HG03558 (cell line): ENCODE results near the gene FHDC1.

Source experiments
- ATAC-seq: cut with Tn5 transposase; IDR thresholded peaks from one replicate; pipeline ENCODE4 v1.9.1; 2021; ENCODE audit warnings: moderate number of reproducible peaks; ENCODE audit not compliant: unreplicated experiment; ENCODE audit errors: extremely low read depth

Gene FHDC1

DNA sequence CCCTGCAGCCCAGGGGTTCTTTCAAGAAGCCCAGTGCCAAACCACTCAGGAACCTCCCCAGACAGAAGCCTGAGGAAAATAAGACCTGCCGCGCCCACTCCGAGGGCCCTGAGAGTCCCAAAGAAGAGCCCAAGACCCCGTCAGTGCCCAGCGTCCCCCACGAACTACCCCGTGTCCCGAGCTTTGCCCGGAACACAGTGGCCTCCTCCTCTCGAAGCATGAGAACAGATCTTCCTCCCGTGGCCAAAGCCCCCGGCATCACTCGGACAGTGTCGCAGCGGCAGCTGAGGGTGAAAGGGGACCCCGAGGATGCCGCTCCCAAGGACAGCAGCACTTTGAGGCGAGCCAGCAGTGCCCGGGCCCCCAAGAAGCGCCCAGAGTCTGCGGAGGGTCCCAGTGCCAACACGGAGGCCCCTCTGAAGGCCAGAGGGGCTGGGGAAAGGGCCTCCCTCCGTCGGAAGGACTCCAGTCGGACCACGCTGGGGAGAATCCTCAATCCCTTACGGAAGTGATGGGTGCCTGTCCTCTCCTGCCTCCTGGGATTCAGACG is 40.2 kb downstream of the FHDC1 start:
- no peak for ATAC-seq

DNA sequence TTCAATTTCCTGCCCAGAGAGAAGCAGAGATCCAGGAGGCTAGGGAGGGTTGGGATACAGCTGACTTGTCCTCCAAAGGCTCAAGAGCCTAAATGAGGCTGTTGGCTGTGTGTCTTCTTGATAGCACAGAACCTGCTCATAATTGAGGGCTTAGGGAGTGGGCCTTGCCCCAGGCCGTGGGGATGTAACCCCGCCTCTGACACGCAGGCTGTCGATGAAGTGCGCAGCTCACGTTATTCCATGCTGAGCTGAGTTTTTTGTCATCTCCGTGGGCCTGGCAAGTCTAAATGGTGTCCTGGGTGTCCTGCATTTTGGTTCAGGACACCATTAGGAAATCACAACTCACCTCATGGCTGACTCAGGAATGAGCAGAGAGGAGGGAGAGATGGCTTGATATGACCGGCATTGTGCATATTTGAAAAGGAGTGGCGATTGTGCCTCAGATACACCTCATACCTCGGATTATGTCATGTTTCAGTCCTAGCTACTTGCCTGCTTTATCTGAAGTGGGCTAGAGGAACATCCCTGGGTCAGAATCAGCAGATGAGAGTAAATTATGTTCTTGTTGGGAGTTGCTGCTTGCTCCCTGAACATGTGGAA is 43.7 kb downstream of the FHDC1 start:
- ATAC-seq = no peak

DNA sequence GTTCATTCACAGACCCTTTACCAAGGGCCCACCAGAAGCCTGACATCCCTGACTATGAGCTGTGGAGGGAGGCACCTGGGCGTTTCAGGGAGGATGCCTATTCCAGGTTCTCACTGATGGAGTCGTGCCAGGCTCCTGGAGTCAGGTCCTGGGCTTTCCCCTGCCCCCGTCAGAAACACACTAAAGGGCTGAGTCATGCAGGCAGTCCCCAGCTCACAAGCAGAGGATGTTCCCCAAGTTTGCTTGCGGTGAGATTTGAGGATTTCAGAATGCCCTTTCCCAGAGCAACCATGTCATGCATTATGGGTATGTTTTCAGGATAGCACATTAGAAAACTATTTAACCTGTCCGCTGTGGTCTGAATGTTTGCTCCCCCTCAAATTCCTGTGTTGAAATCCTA is 45.2 kb downstream of the FHDC1 start:
- no peak for ATAC-seq

DNA sequence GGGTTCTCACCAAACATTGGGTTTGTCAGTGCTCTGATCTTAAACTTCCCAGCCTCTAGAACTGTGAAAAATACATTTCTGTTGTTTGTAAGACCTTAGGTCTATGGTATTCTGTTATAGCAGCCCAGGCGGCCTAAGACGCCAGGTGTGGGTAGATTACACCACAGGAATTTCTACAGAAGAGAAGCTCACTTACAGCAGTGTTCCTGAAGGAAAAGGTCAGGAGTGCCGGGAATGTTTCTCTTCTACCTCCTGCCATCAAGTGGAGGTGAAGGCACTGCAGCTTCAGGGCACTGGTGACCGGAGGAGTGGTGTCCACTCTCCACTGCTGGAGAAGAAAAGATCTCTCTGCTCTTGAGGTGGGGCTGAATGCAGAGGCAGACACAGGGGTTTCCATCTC is 45.7 kb downstream of the FHDC1 start:
- no peak for ATAC-seq

DNA sequence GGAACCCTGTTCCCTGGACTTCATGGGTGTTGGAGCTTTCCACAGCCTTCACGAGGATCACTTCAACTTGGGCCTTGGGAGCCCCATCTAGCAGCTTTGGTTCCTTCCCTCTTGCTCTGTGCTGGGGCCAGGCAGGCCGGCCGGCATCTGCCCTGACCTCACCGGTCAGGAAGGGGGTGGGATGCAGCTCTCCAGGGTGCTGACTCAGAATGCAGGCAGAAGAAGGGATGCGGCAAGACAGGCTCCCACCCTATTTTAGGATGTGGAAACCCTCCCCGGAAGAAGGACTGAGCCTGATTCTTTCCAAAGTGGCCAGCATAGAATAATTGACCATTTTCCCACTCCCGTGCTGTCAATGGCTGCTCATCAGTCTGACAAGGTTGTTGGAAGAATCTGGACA is 47.1 kb downstream of the FHDC1 start:
- no peak for ATAC-seq

DNA sequence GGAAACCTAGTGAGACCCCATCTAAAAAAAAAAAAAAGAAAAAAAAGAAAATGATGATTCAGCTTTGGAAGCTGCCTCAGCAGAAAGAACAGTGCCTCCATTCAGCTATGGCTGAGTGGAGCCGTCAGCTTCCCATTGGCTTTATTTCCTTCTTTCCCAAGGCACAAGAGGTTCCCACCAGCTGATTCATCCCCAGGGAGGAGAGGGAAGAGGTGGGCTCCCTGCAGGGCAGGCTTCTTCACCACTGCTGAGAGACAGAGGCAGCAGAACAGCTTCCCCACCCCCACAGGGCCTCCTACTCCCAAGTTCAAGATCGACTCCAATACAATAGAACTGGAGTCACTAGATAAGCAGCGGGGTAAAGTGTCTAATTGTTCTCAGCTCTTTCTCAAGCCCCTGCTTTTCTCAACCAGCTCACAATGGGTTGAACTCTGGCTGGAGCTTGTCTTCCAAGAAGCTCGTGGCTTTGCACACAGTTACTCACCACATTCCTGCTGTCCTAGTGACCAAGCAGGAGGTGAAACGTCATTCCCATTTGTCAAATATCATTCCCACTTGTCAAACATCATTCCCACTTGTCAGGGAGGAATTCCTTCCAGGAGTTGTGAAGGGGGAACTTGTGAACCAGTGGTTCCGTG is 47.8 kb downstream of the FHDC1 start:
- ATAC-seq = no peak

DNA sequence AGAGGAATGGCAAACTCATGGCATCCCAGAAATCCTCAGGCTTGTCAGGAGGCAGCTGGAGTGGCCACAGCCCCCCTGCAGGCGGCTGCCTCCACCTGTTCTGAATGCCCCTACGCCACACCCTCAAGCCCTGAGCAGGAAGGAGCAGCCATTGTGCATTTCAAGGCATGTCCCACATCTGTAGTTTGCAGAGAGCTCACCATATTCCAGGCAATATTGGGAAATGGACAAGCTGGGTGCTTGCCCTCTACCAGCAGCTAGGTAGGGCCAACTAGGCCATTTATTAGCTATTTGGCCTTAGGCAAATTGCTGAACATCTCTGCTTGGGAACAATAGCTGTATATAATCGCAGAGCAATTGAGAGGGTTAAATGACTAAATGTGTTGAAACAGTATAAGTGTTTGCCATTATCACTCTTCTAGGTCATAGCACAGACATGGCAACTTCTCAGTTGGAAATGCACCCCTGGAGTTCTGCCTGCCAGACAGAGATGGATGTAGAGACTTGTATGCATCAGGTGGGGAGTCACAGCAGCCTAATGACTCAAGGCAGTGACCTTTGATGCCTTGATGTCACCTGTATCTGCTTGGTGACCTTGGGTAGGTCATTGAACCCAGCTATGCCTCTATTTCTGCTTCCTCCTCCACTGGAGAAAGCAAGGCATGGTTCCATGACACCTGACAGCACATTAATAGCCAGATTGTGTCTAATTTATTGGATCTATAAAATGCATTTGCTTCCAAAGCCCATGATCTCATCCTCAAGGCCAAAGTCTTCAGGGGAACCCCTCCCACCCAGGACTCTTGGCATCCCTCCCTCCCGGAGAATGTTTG is 52.8 kb downstream of the FHDC1 start:
- no peak for ATAC-seq

DNA sequence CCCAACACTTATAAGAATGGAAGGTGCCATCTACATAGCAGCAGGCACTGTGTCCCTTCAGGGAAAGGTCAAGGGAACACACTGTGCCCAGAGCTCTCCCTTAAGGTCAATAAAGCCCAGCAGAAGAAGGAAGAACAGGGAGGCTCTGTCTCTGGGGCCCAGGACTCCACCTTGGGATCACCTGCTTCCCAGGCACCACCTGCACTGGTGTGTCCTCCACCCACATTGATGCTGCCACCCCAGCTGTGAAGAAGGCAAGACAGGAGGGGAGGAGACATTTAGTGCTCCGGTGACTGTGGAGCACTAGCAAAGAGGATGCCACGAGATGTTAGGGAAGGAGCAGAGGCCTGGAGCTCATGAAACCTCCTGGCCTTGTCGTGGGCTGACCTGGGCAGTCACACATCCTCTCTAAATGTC is 53.4 kb downstream of the FHDC1 start:
- ATAC-seq = no peak

DNA sequence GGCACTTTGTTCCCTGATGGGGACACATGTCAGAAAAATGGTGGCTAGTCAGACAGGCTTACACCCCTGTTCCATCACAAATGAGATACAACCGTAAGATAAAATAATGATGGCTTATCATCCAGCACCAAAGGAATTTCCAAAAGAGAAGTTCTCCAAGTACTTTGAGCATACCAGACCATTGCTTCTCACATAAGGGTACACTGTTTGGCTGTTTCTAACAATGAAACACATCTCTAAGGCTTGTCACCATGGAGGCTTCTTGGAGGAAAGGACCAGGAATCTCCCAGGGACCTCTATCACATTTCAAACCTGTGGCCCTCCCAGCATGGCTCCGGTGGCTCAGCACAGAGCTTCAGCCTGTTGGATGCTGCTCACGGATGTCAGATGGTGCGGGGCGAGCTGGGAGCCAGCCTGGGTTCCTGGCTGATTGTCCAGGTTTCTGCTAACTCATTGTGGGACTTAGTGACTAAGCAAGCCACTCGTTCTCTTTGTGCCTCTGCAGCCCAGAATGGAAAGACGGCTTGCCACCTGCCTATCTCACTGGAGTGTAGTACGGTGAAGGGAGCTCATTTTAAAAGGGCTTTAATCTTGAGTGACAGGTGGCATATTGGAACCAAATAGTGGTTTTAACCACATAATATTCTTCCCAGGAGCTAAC is 54.5 kb downstream of the FHDC1 start:
- ATAC-seq = no peak

DNA sequence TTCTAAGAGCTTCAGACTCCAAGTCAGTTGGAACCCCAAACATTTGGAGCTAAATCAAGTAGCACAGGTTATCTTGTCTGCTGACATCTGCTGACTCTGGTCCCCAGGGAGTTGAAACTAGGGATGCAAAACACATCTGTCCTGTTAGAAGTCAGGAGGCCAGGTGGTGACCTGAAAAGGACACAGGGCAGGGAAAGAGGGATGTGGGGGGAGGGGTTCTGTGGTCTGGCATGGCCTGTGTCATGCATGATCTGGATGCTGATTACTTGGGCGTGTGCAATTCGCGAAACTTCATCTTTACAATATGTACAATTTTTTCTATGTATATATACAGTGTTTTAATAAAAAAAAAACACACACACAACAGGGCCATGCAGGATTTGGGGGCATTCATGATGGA is 55.3 kb downstream of the FHDC1 start:
- no peak for ATAC-seq

DNA sequence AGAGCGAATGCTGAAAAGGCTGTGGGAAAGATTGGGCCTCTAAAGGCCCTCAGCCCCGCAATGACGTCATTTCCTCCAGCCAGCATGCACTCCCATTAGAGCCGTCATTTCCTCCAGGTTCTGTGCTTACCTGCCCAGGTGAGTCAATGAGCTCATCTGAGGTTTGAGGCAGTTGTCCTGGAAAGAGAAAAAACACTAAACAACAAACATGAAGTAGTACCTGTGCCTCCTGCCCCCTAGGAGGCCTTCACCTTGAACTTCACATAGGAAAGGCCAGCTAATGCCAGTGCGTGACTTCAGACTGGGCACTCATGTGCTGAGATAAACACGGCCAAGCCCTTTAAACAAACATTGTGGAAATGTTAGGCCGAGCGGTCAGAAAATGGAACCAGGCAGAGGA is 55.9 kb downstream of the FHDC1 start:
- no peak for ATAC-seq

DNA sequence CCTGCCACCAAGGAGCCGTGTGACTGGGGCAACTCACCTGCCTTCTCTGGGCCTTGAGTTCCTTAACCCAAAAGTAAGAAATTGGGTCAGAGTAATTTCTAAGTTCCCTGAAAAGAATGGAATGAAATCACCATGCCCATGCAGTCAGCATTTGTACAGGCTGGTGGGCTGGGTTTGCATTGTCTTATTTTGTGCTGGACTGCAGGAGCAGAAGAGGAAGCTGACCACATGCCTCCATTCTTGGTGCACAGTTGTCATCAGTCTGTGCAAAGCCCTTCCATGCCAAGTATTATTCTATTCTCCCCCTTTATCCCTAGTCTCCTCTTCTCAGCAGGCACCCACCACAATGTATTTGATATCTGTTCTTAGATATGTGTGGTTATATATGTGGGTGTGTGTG is 56.3 kb downstream of the FHDC1 start:
- no peak for ATAC-seq

DNA sequence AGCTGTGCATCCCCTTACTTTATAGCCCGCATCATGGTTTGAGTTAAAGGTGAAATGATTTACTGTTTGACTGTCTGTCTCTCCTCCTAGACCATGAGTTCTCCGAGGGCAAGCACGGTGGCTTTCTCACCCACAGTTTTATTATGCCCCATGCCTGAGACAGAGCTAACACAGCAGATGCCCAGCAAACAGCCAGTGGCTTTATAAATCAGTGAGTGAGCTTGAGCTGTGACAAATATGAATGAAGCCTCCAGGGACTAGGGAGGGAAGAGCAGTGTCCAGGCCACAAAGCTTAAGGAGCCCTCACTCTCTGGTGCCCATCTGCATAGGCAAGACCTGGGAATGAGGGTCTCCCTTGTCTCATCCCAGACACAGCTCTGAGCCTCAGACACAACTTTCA is 57.9 kb downstream of the FHDC1 start:
- ATAC-seq = no peak

DNA sequence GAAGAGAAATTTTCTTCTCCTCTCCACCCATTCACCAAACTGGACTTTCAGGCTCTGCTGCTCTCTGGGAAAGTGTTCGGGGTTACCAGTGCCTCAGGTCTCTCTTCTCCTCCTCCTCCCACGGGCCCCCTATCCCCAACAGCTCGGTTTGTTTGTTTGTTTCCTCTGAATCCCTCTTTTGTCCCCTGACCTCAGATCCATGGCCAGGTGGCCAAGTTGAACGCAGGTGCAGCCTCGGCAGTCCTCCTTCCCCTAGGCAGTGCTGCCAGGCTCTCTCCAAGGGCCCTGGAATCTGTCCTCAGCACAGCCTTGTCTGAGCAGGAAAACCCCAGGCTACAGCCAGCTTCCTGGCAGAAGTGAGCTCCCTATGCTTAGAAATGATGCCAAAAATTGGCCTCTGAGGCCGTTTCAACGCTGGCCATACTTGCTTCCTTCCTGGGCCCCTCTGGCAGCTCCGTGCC is 60.0 kb downstream of the FHDC1 start:
- ATAC-seq = no peak

DNA sequence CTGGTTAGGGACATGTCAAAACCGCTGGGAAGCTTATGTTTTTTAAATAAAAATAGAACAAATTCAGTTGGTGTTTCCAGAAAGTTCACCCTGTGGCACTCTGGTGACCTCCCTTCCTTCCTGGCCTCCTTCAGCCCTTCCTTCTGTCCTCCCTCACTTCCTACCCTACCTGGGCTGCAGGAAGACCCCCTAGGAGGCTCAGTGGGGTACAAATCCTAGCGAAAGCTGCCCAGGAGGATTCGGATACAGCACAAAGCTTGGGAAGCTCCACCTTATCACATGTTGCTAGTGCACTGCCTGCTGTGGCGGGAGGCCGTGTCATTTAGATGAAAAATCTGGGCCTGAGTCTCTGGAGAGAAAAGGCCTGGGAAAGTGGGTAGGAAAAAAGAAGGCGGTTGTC is 60.5 kb downstream of the FHDC1 start:
- ATAC-seq = no peak

DNA sequence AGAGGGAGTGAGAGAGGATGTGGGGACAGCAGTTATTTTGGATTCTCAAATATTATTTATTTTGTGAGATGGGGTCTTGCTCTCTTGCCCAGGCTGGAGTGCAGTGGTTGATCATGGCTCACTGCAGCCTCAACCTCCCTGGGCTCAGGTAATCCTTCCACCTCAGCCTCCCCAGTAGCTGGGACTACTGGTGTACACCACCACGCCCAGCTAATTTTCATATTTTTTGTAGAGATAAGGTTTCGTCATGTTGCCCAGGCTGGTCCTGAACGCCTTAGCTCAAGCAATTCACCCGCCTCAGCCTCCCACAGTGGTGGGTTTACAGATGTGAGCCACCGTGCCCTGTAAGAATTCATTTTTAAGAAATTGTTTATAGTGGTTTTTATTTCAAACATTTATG is 61.2 kb downstream of the FHDC1 start:
- no peak for ATAC-seq

DNA sequence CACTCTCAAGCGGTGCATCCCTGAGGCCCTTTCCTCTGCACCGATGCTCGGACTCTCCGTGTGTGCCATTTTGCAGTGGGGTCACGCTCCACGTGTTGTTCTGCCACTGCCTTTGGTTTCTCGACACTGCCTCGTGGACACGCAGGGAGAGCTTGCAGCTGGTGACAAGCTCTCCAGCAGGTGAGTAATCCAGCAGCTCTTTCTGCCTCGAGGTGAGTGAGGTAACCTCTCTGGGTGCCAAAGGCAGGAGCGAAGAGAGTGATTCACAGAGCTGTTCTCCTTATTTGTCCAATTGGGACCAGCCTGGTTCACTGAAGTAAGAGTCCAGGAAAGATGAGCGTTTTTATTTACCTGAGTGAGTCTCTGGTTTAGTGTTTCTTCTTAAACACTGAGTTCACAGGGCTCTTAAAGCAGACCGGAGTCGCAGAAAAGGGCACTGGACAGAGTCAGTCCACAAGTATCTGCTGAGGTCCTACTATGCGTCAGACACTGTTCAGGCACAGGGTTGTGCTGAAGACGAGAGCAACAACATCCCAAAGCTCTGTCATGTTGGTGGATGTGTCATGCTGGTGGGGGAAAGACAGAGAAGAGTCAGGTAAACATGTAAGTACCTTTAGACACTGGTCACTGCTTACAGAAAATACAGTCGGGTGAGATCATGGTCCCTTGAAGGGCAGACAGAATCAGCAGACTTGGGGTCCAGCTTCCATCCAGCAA is 61.8 kb downstream of the FHDC1 start:
- ATAC-seq = no peak

DNA sequence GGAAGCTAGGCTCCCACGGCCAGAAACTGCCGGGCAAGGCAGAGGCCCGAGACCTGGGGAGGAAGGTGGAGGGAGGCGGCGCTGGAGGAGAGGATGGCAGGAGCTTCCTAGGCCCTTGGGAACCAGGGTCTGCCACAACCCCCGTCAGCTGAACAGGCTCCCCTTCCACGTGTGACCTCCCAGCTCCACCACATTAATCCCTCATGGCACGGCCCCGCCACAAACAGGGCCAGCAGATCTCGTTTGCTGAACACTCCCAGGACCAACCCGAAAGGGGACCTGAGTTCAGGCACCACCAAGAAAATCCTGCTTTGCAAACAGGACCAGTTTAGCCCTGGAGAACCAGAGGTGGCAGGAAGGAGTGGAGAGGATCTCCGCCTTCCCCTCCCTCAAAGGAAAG is 62.7 kb downstream of the FHDC1 start:
- ATAC-seq = no peak

DNA sequence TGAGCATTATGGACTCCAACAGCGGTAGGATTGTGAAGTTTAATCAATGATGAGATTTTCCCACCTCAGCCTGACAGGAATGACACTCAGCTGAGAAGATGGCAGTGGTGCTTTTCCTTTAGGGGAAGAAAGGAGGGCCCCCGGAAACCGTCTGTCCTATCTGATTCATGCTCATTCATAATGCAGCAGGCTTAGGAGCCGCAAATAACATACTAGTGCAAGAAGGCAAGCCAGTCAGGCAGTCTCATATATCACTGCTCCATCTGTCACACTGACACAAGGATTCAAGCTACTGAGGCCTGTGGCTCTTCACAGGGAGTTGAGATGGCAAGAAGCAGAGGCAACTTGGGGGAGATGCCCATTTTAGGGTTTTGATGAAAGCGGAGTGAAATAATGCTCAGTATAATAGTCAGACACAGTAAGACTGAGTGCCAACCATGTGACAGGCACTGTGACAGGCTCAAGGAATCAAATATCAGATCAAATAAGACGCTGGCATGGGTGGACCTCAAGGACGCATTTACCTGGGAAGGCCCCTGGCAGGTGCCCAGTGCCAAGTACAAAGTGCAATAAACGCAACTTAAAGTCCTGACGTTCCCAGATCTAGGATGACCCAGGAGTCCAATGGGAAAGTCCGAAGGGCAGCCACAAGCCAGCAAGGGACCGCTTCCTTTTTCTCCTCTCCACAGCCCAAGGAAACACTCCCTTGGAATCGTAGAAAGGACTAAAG is 63.4 kb downstream of the FHDC1 start:
- ATAC-seq = no peak

DNA sequence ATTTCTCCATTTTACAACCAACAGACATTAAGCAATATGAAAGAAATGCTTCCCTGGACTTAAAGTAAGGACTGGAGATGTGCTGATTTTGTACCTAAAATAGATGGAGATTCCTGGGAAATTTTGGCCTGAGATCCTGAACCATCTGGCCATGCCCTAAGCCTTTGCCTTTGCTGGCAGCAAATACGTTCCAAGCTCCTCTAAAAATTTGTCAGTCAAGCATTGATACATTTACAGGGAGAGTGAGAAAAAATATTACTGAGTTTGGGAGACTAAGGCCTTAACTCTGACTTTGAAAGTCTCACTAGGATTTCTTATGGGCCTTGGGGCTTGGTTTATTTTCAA is 63.9 kb downstream of the FHDC1 start:
- ATAC-seq = no peak
